PFSK-1 (cell line): ENCODE data around the gene TESK1.

Experiments used
- FOXP2 ChIP-seq: optimal IDR thresholded peaks from 2 replicates; pipeline ENCODE3; 2011; ENCODE audit warnings: borderline replicate concordance, control low read depth, inconsistent platforms; ENCODE audit not compliant: insufficient read depth; ENCODE audit errors: extremely low read length, extremely low read depth
- POLR2AphosphoS5 ChIP-seq: IDR thresholded peaks from 2 replicates; pipeline ENCODE4 v1.6.1; 2012; ENCODE audit warnings: low read depth, mild to moderate bottlenecking, control low read depth, low read length, moderate library complexity
- REST ChIP-seq, 2 experiments: IDR thresholded peaks; 2 replicates each; pipeline versions ENCODE4 v1.6.1 to v1.8.0; 2011 to 2012; ENCODE audit warnings: low read depth in 2 of 2, low read length in 2 of 2, control low read depth in 1 of 2, inconsistent platforms in 1 of 2, mild to moderate bottlenecking in 1 of 2, moderate library complexity in 1 of 2; ENCODE audit not compliant: insufficient read depth in 1 of 2
- SIN3A ChIP-seq: IDR thresholded peaks from 2 replicates; pipeline ENCODE4 v1.6.1; 2012; ENCODE audit warnings: mild to moderate bottlenecking, low read length, moderate library complexity, borderline replicate concordance; ENCODE audit not compliant: insufficient read depth
- TAF1 ChIP-seq: IDR thresholded peaks from 2 replicates; pipeline ENCODE4 v1.6.1; 2012; ENCODE audit warnings: low read length, control low read depth, borderline replicate concordance; ENCODE audit not compliant: insufficient read depth

Gene TESK1

GRCh38 chr9:35563791-35564197, 41.3 kb upstream of the TESK1 start:
- TF ChIP-seq POLR2AphosphoS5 (0 out of 2 replicates have a peak, but pooled peaks have one; percentile 24), FOXP2 (no peak), REST (IDR thresholded peaks at IDR 0.05; ENCODE audit: insufficient read depth in 1 of 2, low read depth in 2 of 2, low read length in 2 of 2) (no peak), SIN3A (no peak), TAF1 (peak; percentile 51; the same call in 1 of the 2 replicates)

DNA sequence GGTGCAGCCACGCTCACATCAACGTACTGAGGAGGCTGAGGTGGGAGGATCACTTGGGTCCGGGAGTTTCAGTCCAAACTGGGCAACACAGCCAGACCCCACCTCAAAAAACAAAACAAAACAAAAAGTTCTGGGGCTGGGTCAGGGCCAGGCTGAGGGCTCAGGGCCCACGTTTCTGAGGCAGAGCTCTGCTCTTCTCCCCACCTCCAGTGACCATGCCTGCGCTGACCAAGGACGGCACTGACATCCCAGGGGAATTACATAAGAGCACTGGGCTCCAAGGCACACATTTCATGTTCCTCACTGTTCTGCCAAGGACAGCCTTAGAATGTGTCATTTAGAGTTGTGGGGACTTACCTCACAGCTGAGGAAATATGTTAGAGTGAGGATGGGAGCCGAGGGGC, 40.4 kb upstream of the TESK1 start:
- no peak for TF ChIP-seq SIN3A
- TF ChIP-seq REST (IDR thresholded peaks at IDR 0.05; ENCODE audit: insufficient read depth in 1 of 2, low read depth in 2 of 2, low read length in 2 of 2), result no peak
- TF ChIP-seq TAF1, result no peak
- no peak for TF ChIP-seq FOXP2
- no peak for TF ChIP-seq POLR2AphosphoS5

DNA sequence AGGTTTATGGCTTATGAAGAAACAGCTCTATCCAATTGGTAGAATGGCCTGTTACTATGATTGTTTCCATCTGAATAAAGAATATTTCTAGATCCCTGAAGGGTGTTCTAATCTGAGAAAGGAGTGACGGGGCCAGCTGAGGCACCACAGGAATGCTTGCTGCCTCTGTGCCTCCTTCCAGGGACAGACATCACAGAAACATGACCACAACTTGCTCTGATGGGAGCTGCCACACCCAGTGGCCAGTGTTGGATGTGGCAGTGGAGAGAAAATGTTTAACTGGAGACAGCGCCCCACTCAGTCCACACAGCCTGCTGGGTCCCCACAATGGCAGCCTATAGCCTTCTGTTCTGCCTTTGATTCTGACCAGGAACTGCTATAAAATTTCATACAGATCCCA, 38.6 kb upstream of the TESK1 start:
- TF ChIP-seq SIN3A (no peak), TAF1 (no peak), FOXP2 (no peak), REST (IDR thresholded peaks at IDR 0.05; ENCODE audit: insufficient read depth in 1 of 2, low read depth in 2 of 2, low read length in 2 of 2) (no peak), POLR2AphosphoS5 (no peak)

DNA sequence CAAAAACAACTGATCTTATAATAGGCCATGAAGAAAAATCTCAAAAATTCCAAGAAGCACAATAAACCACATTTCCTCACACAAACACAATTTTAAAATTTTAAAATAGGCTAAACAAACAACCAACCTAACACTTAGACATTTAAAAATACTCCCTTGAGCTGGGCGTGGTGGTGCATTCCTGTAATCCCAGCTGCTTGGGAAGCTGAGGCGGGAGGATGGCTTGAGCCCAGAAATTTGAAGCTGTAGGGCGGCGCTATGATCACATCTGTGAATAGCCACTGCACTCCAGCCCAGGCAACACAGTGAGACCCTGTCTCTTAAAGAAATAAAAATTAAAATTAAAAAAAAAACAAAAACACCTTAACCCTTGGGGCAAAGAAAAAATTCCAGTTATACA, 36.9 kb upstream of the TESK1 start:
- TF ChIP-seq TAF1, result no peak
- TF ChIP-seq FOXP2, result no peak
- no peak for TF ChIP-seq SIN3A
- TF ChIP-seq POLR2AphosphoS5, result no peak
- TF ChIP-seq REST (IDR thresholded peaks at IDR 0.05; ENCODE audit: insufficient read depth in 1 of 2, low read depth in 2 of 2, low read length in 2 of 2), result no peak

GRCh38 chr9:35569206-35569605, 35.9 kb upstream of the TESK1 start:
- TF ChIP-seq POLR2AphosphoS5, result no peak
- no peak for TF ChIP-seq REST (IDR thresholded peaks at IDR 0.05; ENCODE audit: insufficient read depth in 1 of 2, low read depth in 2 of 2, low read length in 2 of 2)
- TF ChIP-seq SIN3A, result no peak
- no peak for TF ChIP-seq FOXP2
